Parathyroid adenoma (tissue), 2 donors: ENCODE measurements around the gene APBA1.

Source experiments
- H2AFZ ChIP-seq: fragments of 300-600 bp; sonication (generic); one replicate; pipeline ENCODE4 v1.7.0; 2017; ENCODE audit warnings: antibody characterized with exemption, mild to moderate bottlenecking
- H3K27ac ChIP-seq: fragments of 300-600 bp; sonication (generic); one replicate; pipeline ENCODE4 v1.7.0; 2017
- H3K27me3 ChIP-seq: fragments of 300-600 bp; sonication (generic); one replicate; pipeline ENCODE4 v1.7.0; 2017; ENCODE audit warnings: low read length; ENCODE audit not compliant: control insufficient read depth, insufficient read depth
- H3K36me3 ChIP-seq: fragments of 300-600 bp; sonication (generic); one replicate; pipeline ENCODE4 v1.7.0; 2017; ENCODE audit warnings: low read length; ENCODE audit not compliant: control insufficient read depth, insufficient read depth
- H3K4me1 ChIP-seq: fragments of 300-600 bp; sonication (generic); one replicate; pipeline ENCODE4 v1.7.0; 2017; ENCODE audit warnings: control low read depth
- H3K4me2 ChIP-seq: fragments of 300-600 bp; sonication (generic); one replicate; pipeline ENCODE4 v1.7.0; 2017; ENCODE audit warnings: low read length
- H3K4me3 ChIP-seq: fragments of 300-600 bp; sonication (generic); one replicate; pipeline ENCODE4 v1.7.0; 2017; ENCODE audit warnings: low read depth, low read length
- H3K79me2 ChIP-seq: fragments of 300-600 bp; sonication (generic); one replicate; pipeline ENCODE4 v1.7.0; 2017; ENCODE audit warnings: control low read depth
- H3K9ac ChIP-seq: fragments of 300-600 bp; sonication (generic); one replicate; pipeline ENCODE4 v1.7.0; 2017; ENCODE audit warnings: mild to moderate bottlenecking
- H3K9me3 ChIP-seq: fragments of 300-600 bp; sonication (generic); one replicate; pipeline ENCODE4 v1.7.0; 2017; ENCODE audit warnings: low read length; ENCODE audit not compliant: control insufficient read depth
- TF ChIP-seq, protein P1 (sequence below): fragments of 300-600 bp; sonication (generic); IDR thresholded peaks from one replicate; pipeline ENCODE4 v1.7.0; 2017; ENCODE audit warnings: antibody characterized with exemption, mild to moderate bottlenecking
- donor health status: primary hyperparathyroidism.

The APBA1 gene

DNA sequence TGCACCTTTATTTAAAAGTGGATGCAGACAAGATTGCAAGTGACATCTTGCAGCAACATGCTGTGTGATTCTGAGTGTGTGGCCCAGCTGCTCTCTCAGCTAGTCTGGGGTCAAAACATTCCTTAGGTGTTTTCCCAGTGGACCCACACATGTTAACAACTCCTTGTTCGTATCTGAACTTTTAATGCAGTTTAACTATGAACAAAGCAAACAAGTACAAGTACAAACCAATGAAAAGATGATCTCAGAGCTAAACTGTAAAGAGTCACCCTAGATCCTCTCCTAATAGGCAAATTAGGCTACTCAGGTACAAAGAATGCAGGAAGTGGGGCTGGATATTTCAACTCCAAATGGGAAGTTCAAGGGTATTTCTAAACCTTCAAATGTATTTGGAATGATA lies 238.8 kb downstream of the APBA1 start:
- Histone ChIP-seq H2AFZ (no peak overlapping the region), H3K4me1 (no peaks in the 10 kb centered on the region), H3K4me3 (no peak overlapping the region), H3K9me3 (no peaks in the 10 kb centered on the region), H3K79me2 (no peaks in the 10 kb centered on the region), H3K4me2 (no peak overlapping the region), H3K27me3 (no peaks in the 10 kb centered on the region), H3K36me3 (no peaks in the 10 kb centered on the region), H3K9ac (no peak overlapping the region), H3K27ac (no peak overlapping the region)
- TF ChIP-seq, protein P1, sequence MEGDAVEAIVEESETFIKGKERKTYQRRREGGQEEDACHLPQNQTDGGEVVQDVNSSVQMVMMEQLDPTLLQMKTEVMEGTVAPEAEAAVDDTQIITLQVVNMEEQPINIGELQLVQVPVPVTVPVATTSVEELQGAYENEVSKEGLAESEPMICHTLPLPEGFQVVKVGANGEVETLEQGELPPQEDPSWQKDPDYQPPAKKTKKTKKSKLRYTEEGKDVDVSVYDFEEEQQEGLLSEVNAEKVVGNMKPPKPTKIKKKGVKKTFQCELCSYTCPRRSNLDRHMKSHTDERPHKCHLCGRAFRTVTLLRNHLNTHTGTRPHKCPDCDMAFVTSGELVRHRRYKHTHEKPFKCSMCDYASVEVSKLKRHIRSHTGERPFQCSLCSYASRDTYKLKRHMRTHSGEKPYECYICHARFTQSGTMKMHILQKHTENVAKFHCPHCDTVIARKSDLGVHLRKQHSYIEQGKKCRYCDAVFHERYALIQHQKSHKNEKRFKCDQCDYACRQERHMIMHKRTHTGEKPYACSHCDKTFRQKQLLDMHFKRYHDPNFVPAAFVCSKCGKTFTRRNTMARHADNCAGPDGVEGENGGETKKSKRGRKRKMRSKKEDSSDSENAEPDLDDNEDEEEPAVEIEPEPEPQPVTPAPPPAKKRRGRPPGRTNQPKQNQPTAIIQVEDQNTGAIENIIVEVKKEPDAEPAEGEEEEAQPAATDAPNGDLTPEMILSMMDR, result no peak

DNA sequence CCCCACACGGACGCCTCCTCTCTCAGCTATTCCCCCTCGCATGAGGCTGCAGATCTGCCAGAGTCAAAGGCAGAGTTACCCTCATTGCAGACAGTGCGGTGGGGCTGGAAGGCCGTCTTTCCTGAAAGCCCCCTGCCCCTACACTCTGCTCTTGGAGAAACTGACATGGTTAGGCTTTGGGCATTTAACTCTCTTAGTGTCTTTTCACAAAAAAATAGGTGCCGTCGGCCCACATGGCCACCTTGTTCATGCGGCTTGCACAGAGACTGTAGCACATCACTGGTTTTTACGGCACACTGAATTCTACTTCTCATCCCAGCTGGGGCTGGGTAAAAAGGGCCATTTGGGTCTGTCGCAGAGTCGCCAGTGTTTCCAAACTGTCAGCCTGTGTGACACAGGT lies 239.5 kb downstream of the APBA1 start:
- Histone ChIP-seq H3K4me2 (no peak overlapping the region), H3K36me3 (no peaks in the 10 kb centered on the region), H3K4me1 (no peaks in the 10 kb centered on the region), H3K27ac (no peak overlapping the region), H3K79me2 (no peaks in the 10 kb centered on the region), H3K27me3 (no peaks in the 10 kb centered on the region), H3K9me3 (no peaks in the 10 kb centered on the region), H3K9ac (no peak overlapping the region), H3K4me3 (no peak overlapping the region), H2AFZ (no peak overlapping the region)
- TF ChIP-seq, protein P1, result no peak

DNA sequence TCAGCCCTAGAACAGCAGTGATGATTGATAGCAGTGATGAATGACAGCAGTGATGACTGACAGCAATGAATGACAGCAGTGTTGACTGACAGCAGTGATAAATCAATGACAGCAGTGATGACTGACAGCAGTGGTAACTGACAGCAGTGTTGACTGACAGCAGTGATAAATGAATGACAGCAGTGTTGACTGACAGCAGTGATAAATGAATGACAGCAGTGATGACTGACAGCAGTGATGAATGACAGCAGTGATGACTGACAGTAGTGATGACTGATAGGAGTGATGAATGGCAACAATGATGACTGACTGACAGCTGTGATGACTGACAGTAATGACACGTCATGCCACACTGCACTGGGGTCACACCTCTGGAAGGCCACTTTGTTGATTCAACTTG lies 240.4 kb downstream of the APBA1 start:
- no peak overlapping the region for H2AFZ ChIP-seq
- H3K4me1 ChIP-seq, result no peaks in the 10 kb centered on the region
- TF ChIP-seq, protein P1, result no peak
- H3K27me3 ChIP-seq, result no peaks in the 10 kb centered on the region
- H3K36me3 ChIP-seq, result no peaks in the 10 kb centered on the region
- H3K4me2 ChIP-seq, result no peak overlapping the region
- no peak overlapping the region for H3K9ac ChIP-seq
- H3K9me3 ChIP-seq, result no peaks in the 10 kb centered on the region
- no peaks in the 10 kb centered on the region for H3K79me2 ChIP-seq
- H3K27ac ChIP-seq, result no peak overlapping the region
- H3K4me3 ChIP-seq, result no peak overlapping the region

DNA sequence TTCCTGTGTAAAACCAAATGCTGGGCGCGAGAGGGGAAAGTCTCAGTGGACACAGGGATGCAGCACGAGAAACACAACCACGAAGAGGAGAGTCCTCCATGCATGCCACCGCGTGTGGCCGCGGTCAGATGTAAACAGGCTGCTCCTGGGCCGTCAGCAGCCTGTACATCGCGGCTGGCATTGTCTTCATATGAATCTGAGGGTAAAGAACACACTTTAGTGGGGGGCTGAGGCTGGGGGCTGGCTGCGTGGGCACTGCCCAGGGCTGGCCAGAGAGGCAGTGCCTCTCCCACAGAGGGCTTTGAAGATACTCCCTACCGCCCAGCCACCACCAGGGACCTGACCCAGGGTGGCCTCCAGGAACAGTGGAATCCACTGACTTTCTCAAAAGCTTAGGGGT lies 241.0 kb downstream of the APBA1 start:
- Histone ChIP-seq H3K79me2 (no peaks in the 10 kb centered on the region), H3K4me1 (no peaks in the 10 kb centered on the region), H3K4me3 (no peak overlapping the region), H3K9ac (no peak overlapping the region), H3K27me3 (no peaks in the 10 kb centered on the region), H3K36me3 (no peaks in the 10 kb centered on the region), H3K4me2 (no peak overlapping the region), H3K27ac (no peak overlapping the region), H2AFZ (no peak overlapping the region), H3K9me3 (no peaks in the 10 kb centered on the region)
- TF ChIP-seq, protein P1, result no peak

DNA sequence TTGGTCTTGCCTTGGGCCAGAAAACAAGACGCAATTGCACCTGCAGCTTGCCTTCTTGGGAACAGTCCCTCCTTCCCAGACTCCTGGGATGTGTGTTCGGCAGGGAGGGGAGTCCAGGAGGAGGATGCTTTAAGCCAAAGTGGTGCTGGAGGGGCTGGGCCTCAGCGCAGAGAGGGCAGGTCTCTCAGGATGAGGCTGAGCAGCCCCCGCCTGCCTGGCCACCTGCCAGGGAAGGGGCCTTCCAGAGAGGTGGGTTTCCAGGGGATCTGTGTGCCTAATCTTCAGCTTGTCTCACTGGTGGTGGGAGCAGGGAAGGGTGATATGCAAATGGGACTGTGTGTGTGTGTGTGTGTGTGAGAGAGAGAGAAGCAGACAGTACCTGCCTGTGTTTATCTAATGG lies 242.0 kb downstream of the APBA1 start:
- Histone ChIP-seq H3K4me1 (no peaks in the 10 kb centered on the region), H3K9ac (no peak overlapping the region), H3K27ac (no peak overlapping the region), H3K27me3 (no peaks in the 10 kb centered on the region), H3K4me3 (no peak overlapping the region), H3K36me3 (no peaks in the 10 kb centered on the region), H3K9me3 (no peaks in the 10 kb centered on the region), H2AFZ (no peak overlapping the region), H3K79me2 (no peaks in the 10 kb centered on the region), H3K4me2 (no peak overlapping the region)
- TF ChIP-seq, protein P1, result no peak
